Mammary microvascular endothelial cell (primary cell): Measurements from ENCODE around the gene ANKRD34B. TPM values are rescaled to one million over a fixed set of nuclear protein-coding genes. Genes with fewer than 3 reads are reported as not detected.

Experiments used
- total RNA-seq: library from RNA; depleted of rRNA; stranded (reverse); fragments of >200 nt; gene quantifications from 2 replicates; pipeline ENCODE4 v1.2.3, GENCODE V29; 2015

ANKRD34B gene
- not detected in 2 replicates for total RNA-seq

DNA sequence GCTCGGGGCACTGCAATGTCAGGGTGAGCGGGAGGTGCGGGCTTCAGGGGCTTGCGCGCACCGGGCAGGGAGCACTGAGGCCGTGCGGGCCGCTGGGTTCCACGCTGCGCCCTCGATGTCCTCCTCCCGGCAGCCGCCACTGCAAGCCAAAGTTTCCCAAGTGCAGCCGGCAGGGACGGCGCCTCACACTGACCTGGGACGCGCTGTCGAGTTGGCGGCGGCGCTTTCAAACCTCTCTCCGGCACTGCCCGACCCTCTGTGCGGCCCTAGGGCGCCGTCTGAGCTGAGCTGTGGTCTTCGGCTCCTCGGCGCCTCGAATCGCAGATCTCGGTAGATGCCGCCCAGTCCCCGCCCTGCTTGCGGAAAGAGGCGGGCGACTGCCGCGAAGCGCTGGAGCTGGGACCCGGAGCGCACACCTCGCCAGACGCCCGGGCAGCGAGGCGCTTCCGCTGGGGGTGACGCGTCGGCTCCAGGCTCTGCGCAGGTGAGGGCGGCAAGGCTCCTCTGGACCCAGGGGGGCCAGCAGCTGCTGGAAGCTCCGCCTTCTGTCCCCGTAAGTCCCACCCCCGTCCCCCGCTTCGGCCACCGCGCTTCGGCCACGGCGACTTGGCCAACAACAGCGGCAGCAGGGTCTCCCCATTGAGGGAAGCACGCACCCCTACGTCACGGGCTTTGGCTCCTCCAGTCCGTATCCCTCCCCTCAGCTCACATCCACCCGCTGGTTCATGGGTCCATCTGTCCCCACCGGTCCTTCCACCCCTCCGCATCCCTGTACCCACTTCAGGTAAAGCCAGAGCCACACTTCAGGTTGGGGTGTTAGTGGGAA lies at the start of gene ANKRD34B:
Gene ANKRD34B, minus strand, starts transcription at position 320 of the 826 bp plus-strand sequence. CDS start 10,261 bp downstream, outside the sequence.

Other genes with a start within 250 kb of the ANKRD34B start
- 14.7 and 21.6 TPM in 2 replicates for gene ZFYVE16, start 162.2 kb downstream of the ANKRD34B start, total RNA-seq
- gene FAM151B, start 82.2 kb downstream of the ANKRD34B start, total RNA-seq = 0.87 and 3.5 TPM in 2 replicates
- 7.6 and 7.9 TPM in 2 replicates for gene MSH3, start 84.4 kb upstream of the ANKRD34B start, total RNA-seq
- 53.2 and 58.2 TPM in 2 replicates for gene DHFR, start 84.7 kb upstream of the ANKRD34B start, total RNA-seq